Progenitor cell of endocrine pancreas (in vitro differentiated cells): ENCODE measurements around the gene ITPRIPL2. TPM values are rescaled to one million over a fixed set of nuclear protein-coding genes. Genes with fewer than 3 reads are reported as not detected.

Source experiments
- DNase-seq: peaks from one replicate; pipeline ENCODE4 v3.0.0; 2021; ENCODE audit warnings: low spot score; ENCODE audit not compliant: unreplicated experiment
- H3K27ac Mint-ChIP-seq: 2 replicates; pipeline ENCODE4 v1.8.0; 2021; ENCODE audit warnings: mild to moderate bottlenecking, moderate library complexity, mixed read lengths
- H3K27me3 Mint-ChIP-seq: 2 replicates; pipeline ENCODE4 v1.8.0; 2021; ENCODE audit warnings: mixed read lengths
- H3K36me3 Mint-ChIP-seq: 2 replicates; pipeline ENCODE4 v1.8.0; 2022; ENCODE audit warnings: mixed read lengths; ENCODE audit not compliant: insufficient read depth
- H3K4me1 Mint-ChIP-seq: 2 replicates; pipeline ENCODE4 v1.8.0; 2021; ENCODE audit warnings: low read depth, mixed read lengths
- H3K4me3 Mint-ChIP-seq: 2 replicates; pipeline ENCODE4 v1.8.0; 2021; ENCODE audit warnings: low read depth, mild to moderate bottlenecking, moderate library complexity, mixed read lengths
- H3K9me3 Mint-ChIP-seq: 2 replicates; pipeline ENCODE4 v1.8.0; 2021; ENCODE audit warnings: low read depth, mixed read lengths
- total RNA-seq: library from RNA; stranded (reverse); gene quantifications from 2 replicates; pipeline ENCODE4 v1.2.1, GENCODE V29; 2021
- TF ChIP-seq, protein P1 (sequence below): fragments of 200-600 bp; sonication (generic); IDR thresholded peaks from one replicate; pipeline ENCODE4 v1.5.0; 2021; ENCODE audit warnings: antibody characterized with exemption, mild to moderate bottlenecking; ENCODE audit not compliant: unreplicated experiment

Gene ITPRIPL2
- total RNA-seq, 1 donor from 2014 or later: 12.0 TPM

DNA sequence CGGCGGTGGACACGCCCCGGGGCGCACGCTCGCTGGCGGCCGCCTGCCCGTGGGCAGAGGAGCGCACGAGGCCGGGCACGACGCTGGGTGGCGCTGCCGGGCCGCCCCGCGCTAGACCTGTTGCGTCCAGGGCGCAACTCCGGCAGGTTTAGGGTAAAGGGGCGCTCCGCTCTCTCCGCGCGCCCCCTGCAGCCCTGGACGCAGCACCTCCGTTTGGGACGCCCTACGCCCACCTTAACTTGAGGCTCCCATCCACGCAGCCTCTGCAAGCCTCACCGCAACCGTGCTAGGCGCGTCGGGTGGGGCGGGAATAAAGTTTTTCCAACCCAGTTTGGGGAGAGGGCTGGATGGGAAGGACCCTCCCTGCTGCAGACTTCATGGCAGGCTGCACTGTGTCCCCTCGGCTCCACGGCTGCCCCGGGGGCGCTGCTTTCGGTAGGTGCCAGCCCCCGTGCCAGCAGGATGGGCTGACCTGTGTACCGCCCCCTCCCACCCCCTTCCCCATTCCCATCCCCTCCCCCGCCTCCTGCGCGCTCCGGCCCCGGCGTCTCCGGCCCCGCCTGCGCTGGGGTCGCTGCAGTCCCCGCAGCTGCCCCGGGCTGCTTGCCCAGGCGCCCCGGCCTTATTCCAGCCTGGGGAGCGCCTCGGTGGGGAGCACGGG, 54.1 kb downstream of the ITPRIPL2 start, which contains the start of gene SYT17:
Gene SYT17, plus strand, starts transcription at position 531 of the 661 bp plus-strand sequence. CDS start 407 bp downstream, outside the sequence.
- DNase-seq: peak; percentile 79
- peak within 1 kb of the TSS; percentile 73 for H3K4me3 Mint-ChIP-seq
- TF ChIP-seq, protein P1, sequence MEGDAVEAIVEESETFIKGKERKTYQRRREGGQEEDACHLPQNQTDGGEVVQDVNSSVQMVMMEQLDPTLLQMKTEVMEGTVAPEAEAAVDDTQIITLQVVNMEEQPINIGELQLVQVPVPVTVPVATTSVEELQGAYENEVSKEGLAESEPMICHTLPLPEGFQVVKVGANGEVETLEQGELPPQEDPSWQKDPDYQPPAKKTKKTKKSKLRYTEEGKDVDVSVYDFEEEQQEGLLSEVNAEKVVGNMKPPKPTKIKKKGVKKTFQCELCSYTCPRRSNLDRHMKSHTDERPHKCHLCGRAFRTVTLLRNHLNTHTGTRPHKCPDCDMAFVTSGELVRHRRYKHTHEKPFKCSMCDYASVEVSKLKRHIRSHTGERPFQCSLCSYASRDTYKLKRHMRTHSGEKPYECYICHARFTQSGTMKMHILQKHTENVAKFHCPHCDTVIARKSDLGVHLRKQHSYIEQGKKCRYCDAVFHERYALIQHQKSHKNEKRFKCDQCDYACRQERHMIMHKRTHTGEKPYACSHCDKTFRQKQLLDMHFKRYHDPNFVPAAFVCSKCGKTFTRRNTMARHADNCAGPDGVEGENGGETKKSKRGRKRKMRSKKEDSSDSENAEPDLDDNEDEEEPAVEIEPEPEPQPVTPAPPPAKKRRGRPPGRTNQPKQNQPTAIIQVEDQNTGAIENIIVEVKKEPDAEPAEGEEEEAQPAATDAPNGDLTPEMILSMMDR: peak; percentile 91
- H3K9me3 Mint-ChIP-seq: no peaks in the 10 kb centered on the region
- no peaks in the 10 kb centered on the region for H3K36me3 Mint-ChIP-seq
- H3K4me1 Mint-ChIP-seq: peaks cover 5% of the 10 kb centered on the region
- no peak within 1 kb of the TSS for H3K27ac Mint-ChIP-seq
- peaks cover 37% of the 10 kb centered on the region for H3K27me3 Mint-ChIP-seq

DNA sequence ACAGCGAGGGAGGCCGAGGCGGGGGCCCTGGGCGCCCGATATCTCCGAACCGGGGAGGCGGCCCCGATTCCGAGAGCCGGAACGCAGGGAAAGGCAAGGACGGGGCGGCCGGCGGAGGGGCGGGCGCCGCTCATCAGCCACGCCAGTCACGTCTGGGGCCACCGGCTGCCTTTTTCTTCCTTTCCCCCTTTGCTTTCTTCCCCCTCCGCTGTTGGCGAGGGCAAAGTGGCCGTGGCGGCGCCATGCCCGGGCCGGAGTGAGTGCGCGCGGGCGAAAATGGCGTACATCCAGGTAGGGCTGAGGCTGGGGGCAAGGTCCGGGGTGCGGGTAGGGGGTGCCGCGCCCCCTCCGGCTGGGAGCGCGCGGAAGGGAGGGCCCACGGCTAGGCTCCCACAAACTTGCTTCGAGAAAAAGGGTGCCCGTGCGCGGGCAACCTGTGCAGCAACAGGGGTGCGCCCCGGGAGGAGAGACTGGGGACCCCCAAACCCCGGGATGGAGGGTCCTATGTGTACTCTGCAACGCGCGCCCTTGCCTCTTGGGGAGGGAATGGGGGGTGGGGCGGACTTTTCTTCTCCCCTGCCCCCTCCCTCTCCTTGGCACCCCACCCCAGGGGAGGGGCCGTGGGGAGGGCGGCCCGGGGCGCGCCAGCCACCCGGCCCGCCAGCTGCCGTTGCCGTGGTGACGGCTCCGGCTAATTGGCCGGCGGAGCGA, 54.8 kb downstream of the ITPRIPL2 start:
- Mint-ChIP-seq H3K36me3 (no peaks in the 10 kb centered on the region), H3K9me3 (no peaks in the 10 kb centered on the region), H3K27ac (no peak overlapping the region), H3K4me3 (peak overlapping the region; percentile 73), H3K4me1 (peaks cover 5% of the 10 kb centered on the region), H3K27me3 (peaks cover 39% of the 10 kb centered on the region)
- DNase-seq: peak; percentile 23
- TF ChIP-seq, protein P1: no peak

DNA sequence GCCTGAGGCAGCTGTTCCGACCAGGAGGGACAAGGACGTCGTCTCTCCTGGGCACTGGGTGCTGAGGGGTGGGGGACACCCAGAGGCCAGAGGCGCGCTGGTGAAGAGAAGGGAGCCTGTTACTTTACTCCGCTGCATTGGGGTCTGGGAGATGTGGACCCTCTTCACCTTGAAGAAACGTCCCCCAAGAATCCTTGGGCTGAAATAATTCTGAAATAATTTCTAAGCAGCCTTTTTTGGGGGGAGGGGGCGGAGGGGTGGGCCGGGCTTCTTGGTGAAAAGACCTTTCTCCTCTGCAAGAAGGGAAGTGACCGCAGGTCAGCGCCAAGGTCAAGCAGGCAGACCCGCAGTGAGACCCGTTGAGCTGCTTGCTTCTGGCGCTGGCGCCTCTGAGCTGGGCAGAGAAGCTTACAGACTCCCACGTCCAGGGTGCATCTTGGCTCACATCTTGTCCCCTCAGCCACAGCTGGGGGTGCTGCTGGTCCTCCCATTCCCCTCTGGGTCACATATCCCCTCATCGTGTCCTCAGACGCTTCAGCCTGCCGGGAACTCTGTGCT, 55.4 kb downstream of the ITPRIPL2 start:
- H3K27ac Mint-ChIP-seq: peak overlapping the region; percentile 5
- H3K4me3 Mint-ChIP-seq: peak overlapping the region; percentile 55

DNA sequence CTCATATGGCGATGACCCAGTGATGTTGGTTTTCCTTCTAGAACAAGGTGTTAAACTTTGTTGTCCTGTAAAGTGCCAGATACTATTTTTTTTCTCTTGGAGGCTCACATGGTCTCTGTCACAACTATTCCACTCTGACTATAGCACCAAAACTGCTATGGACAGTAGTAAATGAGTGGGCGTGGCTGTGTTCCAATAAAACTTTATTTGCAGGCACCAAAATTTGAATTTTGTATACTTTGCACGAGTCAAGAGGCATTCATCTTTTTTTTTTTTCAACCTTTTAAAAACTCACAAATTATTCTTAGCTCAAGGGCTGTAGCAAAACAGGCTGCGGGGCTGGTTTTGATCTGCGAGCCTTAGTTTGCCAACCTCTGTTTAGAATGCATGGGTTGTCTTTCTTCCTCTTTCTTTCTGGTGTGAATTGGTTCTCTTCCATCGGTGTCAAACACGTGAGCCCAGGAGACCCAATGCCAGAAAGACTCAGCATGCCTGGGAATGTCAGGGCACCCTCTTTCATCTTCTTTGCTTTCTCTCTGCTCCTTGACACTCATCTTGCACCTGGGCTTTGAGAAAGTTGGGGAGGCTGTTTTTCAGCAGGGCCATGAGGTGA, 56.4 kb downstream of the ITPRIPL2 start:
- peak overlapping the region; percentile 55 for H3K4me3 Mint-ChIP-seq
- peaks cover 4% of the 10 kb centered on the region for H3K36me3 Mint-ChIP-seq
- TF ChIP-seq, protein P1: no peak
- H3K27ac Mint-ChIP-seq: no peak overlapping the region
- peaks cover 41% of the 10 kb centered on the region for H3K27me3 Mint-ChIP-seq
- H3K9me3 Mint-ChIP-seq: no peaks in the 10 kb centered on the region
- no peak for DNase-seq
- peaks cover 5% of the 10 kb centered on the region for H3K4me1 Mint-ChIP-seq

More for the DNA sequence above, 55.4 kb downstream of the ITPRIPL2 start:
- Mint-ChIP-seq H3K9me3 (no peaks in the 10 kb centered on the region), H3K27me3 (peaks cover 43% of the 10 kb centered on the region), H3K36me3 (peaks cover 2% of the 10 kb centered on the region), H3K4me1 (peaks cover 5% of the 10 kb centered on the region)
- DNase-seq: no peak
- TF ChIP-seq, protein P1: no peak

Other genes with a start within 250 kb of the ITPRIPL2 start
- 106 and 113 TPM in 2 replicates for gene SMG1, start 187.6 kb upstream of the ITPRIPL2 start, total RNA-seq
- 4.8 and 6.2 TPM in 2 replicates for gene TMC7, start 130.0 kb upstream of the ITPRIPL2 start, total RNA-seq
- 23.2 and 26.3 TPM in 2 replicates for gene COQ7, start 46.4 kb upstream of the ITPRIPL2 start, total RNA-seq
- 6.6 and 10.7 TPM in 2 replicates for gene SYT17, start 54.3 kb downstream of the ITPRIPL2 start, total RNA-seq
- gene CLEC19A, start 171.8 kb downstream of the ITPRIPL2 start, total RNA-seq: not detected in 2 replicates